ENCODE measurements around the gene ATRNL1. TPM values are rescaled to one million over a fixed set of nuclear protein-coding genes. Genes with fewer than 3 reads are reported as not detected.

ATRNL1 gene
- polyA plus RNA-seq, 4 donors: 0.78 to 1.1 TPM; not detected in 2

- H3K4me3 ChIP-seq (ENCODE audit: low read depth in 1 of 3, low read length in 3 of 3): no peak overlapping the region
- no peak for FAIRE-seq
- 60 to 70% (median 70%) methylated on average over 1 of the region's 1 CpG for WGBS, 3 donors
These were observed 329.5 kb downstream of the ATRNL1 start for GRCh38 chr10:115422624-115423023.

GRCh38 chr10:115427611-115428010, 334.4 kb downstream of the ATRNL1 start:
- DNase-seq: no peak
- Histone ChIP-seq H3K27me3 (ENCODE audit: control insufficient read depth in 3 of 3, insufficient read depth in 3 of 3, low read length in 3 of 3) (no peaks in the 10 kb centered on the region), H3K9me3 (ENCODE audit: control insufficient read depth in 2 of 2, insufficient read depth in 1 of 2, low read depth in 1 of 2, low read length in 1 of 2) (no peaks in the 10 kb centered on the region), H3K36me3 (ENCODE audit: control insufficient read depth in 3 of 3, insufficient read depth in 2 of 3, low read depth in 1 of 3, low read length in 3 of 3) (no peaks in the 10 kb centered on the region), H3K4me3 (ENCODE audit: low read depth in 1 of 3, low read length in 3 of 3) (no peak overlapping the region), H3K4me1 (ENCODE audit: control insufficient read depth in 3 of 3, insufficient read depth in 2 of 3, low read depth in 1 of 3, low read length in 2 of 3) (no peaks in the 10 kb centered on the region), H3K27ac (ENCODE audit: low read depth in 1 of 3, low read length in 2 of 3) (no peak overlapping the region)
- WGBS, 3 donors: 60 to 83% (median 61%) methylated on average over 2 of the region's 2 CpGs
- no peak for FAIRE-seq

More at GRCh38 chr10:115422624-115423023, 329.5 kb downstream of the ATRNL1 start:
- DNase-seq: no peak
- H3K27me3 ChIP-seq (ENCODE audit: control insufficient read depth in 3 of 3, insufficient read depth in 3 of 3, low read length in 3 of 3): no peaks in the 10 kb centered on the region
- no peaks in the 10 kb centered on the region for H3K4me1 ChIP-seq (ENCODE audit: control insufficient read depth in 3 of 3, insufficient read depth in 2 of 3, low read depth in 1 of 3, low read length in 2 of 3)
- H3K9me3 ChIP-seq (ENCODE audit: control insufficient read depth in 2 of 2, insufficient read depth in 1 of 2, low read depth in 1 of 2, low read length in 1 of 2): peaks cover 0 to 3% of the 10 kb centered on the region in 2 donors
- no peaks in the 10 kb centered on the region for H3K36me3 ChIP-seq (ENCODE audit: control insufficient read depth in 3 of 3, insufficient read depth in 2 of 3, low read depth in 1 of 3, low read length in 3 of 3)
- no peak overlapping the region for H3K27ac ChIP-seq (ENCODE audit: low read depth in 1 of 3, low read length in 2 of 3)

GRCh38 chr10:115432188-115432819, 339.1 kb downstream of the ATRNL1 start:
- no peaks in the 10 kb centered on the region for H3K36me3 ChIP-seq (ENCODE audit: control insufficient read depth in 3 of 3, insufficient read depth in 2 of 3, low read depth in 1 of 3, low read length in 3 of 3)
- no peak overlapping the region for H3K4me3 ChIP-seq (ENCODE audit: low read depth in 1 of 3, low read length in 3 of 3)
- no peaks in the 10 kb centered on the region for H3K9me3 ChIP-seq (ENCODE audit: control insufficient read depth in 2 of 2, insufficient read depth in 1 of 2, low read depth in 1 of 2, low read length in 1 of 2)
- 7 to 19% (median 8%) methylated on average over 4 of the region's 4 CpGs for WGBS, 3 donors
- peak in 1 of 2 donors; percentile 2 for DNase-seq
- H3K27ac ChIP-seq (ENCODE audit: low read depth in 1 of 3, low read length in 2 of 3): no peak overlapping the region
- no peaks in the 10 kb centered on the region for H3K27me3 ChIP-seq (ENCODE audit: control insufficient read depth in 3 of 3, insufficient read depth in 3 of 3, low read length in 3 of 3)
- no peaks in the 10 kb centered on the region for H3K4me1 ChIP-seq (ENCODE audit: control insufficient read depth in 3 of 3, insufficient read depth in 2 of 3, low read depth in 1 of 3, low read length in 2 of 3)
- peak; percentile 85 for FAIRE-seq

- Histone ChIP-seq H3K9me3 (ENCODE audit: control insufficient read depth in 2 of 2, insufficient read depth in 1 of 2, low read depth in 1 of 2, low read length in 1 of 2) (no peaks in the 10 kb centered on the region), H3K4me1 (ENCODE audit: control insufficient read depth in 3 of 3, insufficient read depth in 2 of 3, low read depth in 1 of 3, low read length in 2 of 3) (no peaks in the 10 kb centered on the region), H3K27ac (ENCODE audit: low read depth in 1 of 3, low read length in 2 of 3) (no peak overlapping the region), H3K36me3 (ENCODE audit: control insufficient read depth in 3 of 3, insufficient read depth in 2 of 3, low read depth in 1 of 3, low read length in 3 of 3) (no peaks in the 10 kb centered on the region), H3K27me3 (ENCODE audit: control insufficient read depth in 3 of 3, insufficient read depth in 3 of 3, low read length in 3 of 3) (no peaks in the 10 kb centered on the region), H3K4me3 (ENCODE audit: low read depth in 1 of 3, low read length in 3 of 3) (no peak overlapping the region)
- DNase-seq: no peak
- 67 to 75% (median 70%) methylated on average over 3 of the region's 3 CpGs for WGBS, 3 donors
- no peak for FAIRE-seq
These were observed 343.8 kb downstream of the ATRNL1 start for GRCh38 chr10:115436999-115437398.

GRCh38 chr10:115441907-115442545, 348.9 kb downstream of the ATRNL1 start:
- WGBS, 3 donors: 51 to 70% (median 52%) methylated on average over 2 of the region's 2 CpGs
- FAIRE-seq (no peak), DNase-seq (no peak)
- Histone ChIP-seq H3K4me1 (ENCODE audit: control insufficient read depth in 3 of 3, insufficient read depth in 2 of 3, low read depth in 1 of 3, low read length in 2 of 3) (no peaks in the 10 kb centered on the region), H3K4me3 (ENCODE audit: low read depth in 1 of 3, low read length in 3 of 3) (no peak overlapping the region), H3K36me3 (ENCODE audit: control insufficient read depth in 3 of 3, insufficient read depth in 2 of 3, low read depth in 1 of 3, low read length in 3 of 3) (no peaks in the 10 kb centered on the region), H3K9me3 (ENCODE audit: control insufficient read depth in 2 of 2, insufficient read depth in 1 of 2, low read depth in 1 of 2, low read length in 1 of 2) (no peaks in the 10 kb centered on the region), H3K27me3 (ENCODE audit: control insufficient read depth in 3 of 3, insufficient read depth in 3 of 3, low read length in 3 of 3) (no peaks in the 10 kb centered on the region), H3K27ac (ENCODE audit: low read depth in 1 of 3, low read length in 2 of 3) (no peak overlapping the region)

- no peak for FAIRE-seq
- Histone ChIP-seq H3K9me3 (ENCODE audit: control insufficient read depth in 2 of 2, insufficient read depth in 1 of 2, low read depth in 1 of 2, low read length in 1 of 2) (peaks cover 0 to 5% of the 10 kb centered on the region in 2 donors), H3K4me3 (ENCODE audit: low read depth in 1 of 3, low read length in 3 of 3) (no peak overlapping the region), H3K27ac (ENCODE audit: low read depth in 1 of 3, low read length in 2 of 3) (no peak overlapping the region), H3K27me3 (ENCODE audit: control insufficient read depth in 3 of 3, insufficient read depth in 3 of 3, low read length in 3 of 3) (no peaks in the 10 kb centered on the region), H3K36me3 (ENCODE audit: control insufficient read depth in 3 of 3, insufficient read depth in 2 of 3, low read depth in 1 of 3, low read length in 3 of 3) (no peaks in the 10 kb centered on the region), H3K4me1 (ENCODE audit: control insufficient read depth in 3 of 3, insufficient read depth in 2 of 3, low read depth in 1 of 3, low read length in 2 of 3) (no peaks in the 10 kb centered on the region)
- 80 to 97% (median 89%) methylated on average over 5 of the region's 5 CpGs for WGBS, 3 donors
- no peak for DNase-seq
These were observed 363.6 kb downstream of the ATRNL1 start for GRCh38 chr10:115456812-115457211.

- Histone ChIP-seq H3K4me3 (ENCODE audit: low read depth in 1 of 3, low read length in 3 of 3) (no peak overlapping the region), H3K27ac (ENCODE audit: low read depth in 1 of 3, low read length in 2 of 3) (no peak overlapping the region), H3K27me3 (ENCODE audit: control insufficient read depth in 3 of 3, insufficient read depth in 3 of 3, low read length in 3 of 3) (no peaks in the 10 kb centered on the region), H3K9me3 (ENCODE audit: control insufficient read depth in 2 of 2, insufficient read depth in 1 of 2, low read depth in 1 of 2, low read length in 1 of 2) (no peaks in the 10 kb centered on the region), H3K4me1 (ENCODE audit: control insufficient read depth in 3 of 3, insufficient read depth in 2 of 3, low read depth in 1 of 3, low read length in 2 of 3) (no peaks in the 10 kb centered on the region), H3K36me3 (ENCODE audit: control insufficient read depth in 3 of 3, insufficient read depth in 2 of 3, low read depth in 1 of 3, low read length in 3 of 3) (no peaks in the 10 kb centered on the region)
- no peak for DNase-seq
- FAIRE-seq: peak; percentile 57
- 77 to 82% (median 81%) methylated on average over 2 of the region's 2 CpGs for WGBS, 3 donors
These were observed 390.1 kb downstream of the ATRNL1 start for GRCh38 chr10:115483294-115483693.

- H3K27me3 ChIP-seq (ENCODE audit: control insufficient read depth in 3 of 3, insufficient read depth in 3 of 3, low read length in 3 of 3): no peaks in the 10 kb centered on the region
- H3K4me3 ChIP-seq (ENCODE audit: low read depth in 1 of 3, low read length in 3 of 3): no peak overlapping the region
- FAIRE-seq: no peak
- H3K27ac ChIP-seq (ENCODE audit: low read depth in 1 of 3, low read length in 2 of 3): no peak overlapping the region
- 76 to 87% (median 79%) methylated on average over 10 of the region's 10 CpGs for WGBS, 3 donors
- no peak for DNase-seq
- H3K4me1 ChIP-seq (ENCODE audit: control insufficient read depth in 3 of 3, insufficient read depth in 2 of 3, low read depth in 1 of 3, low read length in 2 of 3): no peaks in the 10 kb centered on the region
- H3K36me3 ChIP-seq (ENCODE audit: control insufficient read depth in 3 of 3, insufficient read depth in 2 of 3, low read depth in 1 of 3, low read length in 3 of 3): no peaks in the 10 kb centered on the region
- no peaks in the 10 kb centered on the region for H3K9me3 ChIP-seq (ENCODE audit: control insufficient read depth in 2 of 2, insufficient read depth in 1 of 2, low read depth in 1 of 2, low read length in 1 of 2)
These were observed 398.5 kb downstream of the ATRNL1 start for GRCh38 chr10:115491526-115492140.
